ENCODE data around the gene FLOT2.

DNA sequence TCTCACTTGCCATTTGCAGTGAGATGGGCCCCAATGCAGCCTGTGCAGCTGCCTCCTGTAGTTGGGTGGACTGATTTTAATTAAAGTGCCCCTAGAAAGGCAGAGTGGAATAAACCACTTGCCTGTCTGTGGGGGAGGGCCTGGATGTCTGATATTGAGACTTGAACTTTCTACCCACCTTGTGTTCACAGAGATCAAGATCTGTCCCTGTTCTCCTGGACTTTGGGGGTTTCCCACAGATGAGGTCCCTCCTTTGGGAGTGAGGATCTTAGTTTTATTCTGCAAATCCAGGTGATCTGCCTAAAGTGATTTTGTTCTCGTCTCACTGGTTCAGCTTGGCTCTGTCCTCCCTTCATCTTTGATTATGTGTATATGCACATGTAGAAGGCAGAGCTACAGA lies 13.0 kb upstream of the FLOT2 start:
- TF ChIP-seq, protein P1, sequence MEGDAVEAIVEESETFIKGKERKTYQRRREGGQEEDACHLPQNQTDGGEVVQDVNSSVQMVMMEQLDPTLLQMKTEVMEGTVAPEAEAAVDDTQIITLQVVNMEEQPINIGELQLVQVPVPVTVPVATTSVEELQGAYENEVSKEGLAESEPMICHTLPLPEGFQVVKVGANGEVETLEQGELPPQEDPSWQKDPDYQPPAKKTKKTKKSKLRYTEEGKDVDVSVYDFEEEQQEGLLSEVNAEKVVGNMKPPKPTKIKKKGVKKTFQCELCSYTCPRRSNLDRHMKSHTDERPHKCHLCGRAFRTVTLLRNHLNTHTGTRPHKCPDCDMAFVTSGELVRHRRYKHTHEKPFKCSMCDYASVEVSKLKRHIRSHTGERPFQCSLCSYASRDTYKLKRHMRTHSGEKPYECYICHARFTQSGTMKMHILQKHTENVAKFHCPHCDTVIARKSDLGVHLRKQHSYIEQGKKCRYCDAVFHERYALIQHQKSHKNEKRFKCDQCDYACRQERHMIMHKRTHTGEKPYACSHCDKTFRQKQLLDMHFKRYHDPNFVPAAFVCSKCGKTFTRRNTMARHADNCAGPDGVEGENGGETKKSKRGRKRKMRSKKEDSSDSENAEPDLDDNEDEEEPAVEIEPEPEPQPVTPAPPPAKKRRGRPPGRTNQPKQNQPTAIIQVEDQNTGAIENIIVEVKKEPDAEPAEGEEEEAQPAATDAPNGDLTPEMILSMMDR (optimal IDR thresholded peaks at IDR 0.05 in 1 of 3, IDR thresholded peaks at IDR 0.05 in 1 of 3, conservative IDR thresholded peaks at IDR 0.05 in 1 of 3; ENCODE audit: extremely low read depth in 1 of 3, insufficient read depth in 2 of 3, low read length in 3 of 3): no peak
- no peak for TF ChIP-seq EZH2 (IDR thresholded peaks at IDR 0.05; ENCODE audit: low read length)

Data from keratinocyte (primary cell).